RPMI8226 (cell line): ENCODE measurements around the gene PLEKHH1.

Source experiments
- DNase-seq: peaks from one replicate; pipeline ENCODE4 v3.0.0-alpha.2; 2015

Gene PLEKHH1

DNA sequence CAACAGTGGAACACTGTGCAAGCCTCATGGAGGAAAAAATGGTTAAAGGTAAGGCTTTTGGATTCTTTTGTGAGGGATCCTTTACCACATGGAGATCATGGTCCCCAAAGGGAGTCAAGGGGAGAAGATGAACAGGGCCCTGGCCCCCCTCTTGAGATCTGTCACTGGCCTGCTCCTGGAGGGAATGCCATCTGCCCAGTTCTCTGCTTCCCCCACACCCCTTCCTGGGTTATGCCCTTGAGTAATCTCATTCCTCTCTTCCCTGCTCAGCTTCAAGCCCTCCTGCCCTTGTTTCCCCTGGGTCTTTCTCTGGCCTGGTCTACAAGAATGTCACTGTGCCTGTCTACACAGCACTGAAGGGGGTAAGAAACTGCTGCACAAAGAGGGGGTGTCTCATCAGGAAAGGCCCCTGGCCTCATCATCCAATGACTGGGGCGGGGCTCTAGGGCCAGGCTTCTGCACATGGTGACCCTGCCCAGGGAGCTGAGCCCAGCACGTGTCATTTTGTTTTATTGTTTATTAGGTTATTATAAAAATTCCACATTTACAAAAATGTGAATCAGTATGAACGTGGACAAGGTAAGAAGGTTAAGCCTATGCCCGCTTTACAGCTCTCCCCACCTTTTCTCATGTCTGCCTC lies 36.7 kb downstream of the PLEKHH1 start:
- DNase-seq, result no peak

DNA sequence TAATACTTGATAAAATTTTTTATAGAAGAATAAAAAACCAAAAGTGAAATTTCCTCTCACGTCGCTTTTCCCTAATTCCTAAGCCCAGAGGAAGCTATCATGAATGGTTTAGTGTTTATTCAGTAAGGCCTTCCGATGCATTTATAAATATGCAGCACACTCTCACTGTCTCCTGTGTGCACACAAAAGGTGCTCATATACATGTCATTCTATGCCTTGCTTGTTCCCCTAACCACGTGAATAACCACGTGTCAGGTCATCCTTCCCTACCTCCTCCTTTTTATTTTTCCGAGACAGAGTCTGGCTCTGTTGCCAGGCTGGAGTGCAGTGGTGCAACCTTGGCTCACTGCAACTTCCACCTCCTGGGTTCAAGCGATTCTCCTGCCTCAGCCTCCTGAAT lies 37.4 kb downstream of the PLEKHH1 start:
- DNase-seq, result no peak

DNA sequence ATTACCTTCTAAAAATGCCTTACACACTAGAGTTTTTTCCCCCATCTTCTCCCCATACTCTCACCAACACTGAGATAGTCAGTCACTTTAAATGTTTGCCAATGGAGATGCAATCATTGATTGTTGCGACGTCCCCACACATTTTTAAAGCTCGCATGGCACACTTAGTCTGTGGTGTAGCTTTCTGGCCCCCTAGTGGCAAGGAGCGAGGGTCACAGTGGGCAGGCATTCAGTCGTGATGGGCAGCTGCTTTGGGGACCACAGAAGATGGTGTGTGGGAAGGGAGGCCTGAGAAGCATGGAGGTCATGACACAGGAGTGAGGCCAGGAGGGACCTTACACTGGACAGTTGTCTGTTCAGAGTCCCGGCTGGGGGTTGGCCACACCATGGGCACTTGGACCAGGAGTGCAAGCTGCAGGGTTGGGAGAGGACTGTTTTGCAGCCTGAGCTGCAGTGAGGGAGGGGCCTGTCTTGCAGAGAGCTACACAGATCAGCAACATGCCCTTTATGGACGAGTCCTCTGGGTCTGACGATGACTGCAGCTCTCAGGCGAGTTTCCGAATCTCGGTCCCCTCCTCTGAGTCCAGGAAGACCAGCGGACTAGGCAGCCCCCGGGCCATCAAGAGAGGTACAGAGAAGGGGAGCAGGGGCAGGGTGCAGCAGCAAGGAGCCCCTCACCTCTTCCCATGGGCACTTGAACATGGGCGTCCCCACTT lies 38.3 kb downstream of the PLEKHH1 start:
- peak; percentile 59 for DNase-seq

DNA sequence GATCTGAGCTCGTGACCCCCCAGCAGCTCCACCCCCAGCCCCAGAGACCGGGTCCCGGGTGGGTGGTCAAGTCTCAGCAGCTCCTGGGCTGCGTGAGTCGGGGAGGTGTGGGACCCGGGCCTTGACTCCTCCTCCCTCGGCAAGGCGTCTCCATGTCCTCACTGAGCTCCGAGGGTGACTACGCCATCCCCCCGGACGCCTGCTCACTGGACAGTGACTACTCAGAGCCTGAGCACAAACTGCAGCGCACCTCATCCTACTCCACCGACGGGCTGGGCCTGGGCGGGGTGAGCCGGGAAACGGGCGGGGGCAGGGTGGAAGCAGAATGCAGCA lies 38.9 kb downstream of the PLEKHH1 start:
- no peak for DNase-seq

DNA sequence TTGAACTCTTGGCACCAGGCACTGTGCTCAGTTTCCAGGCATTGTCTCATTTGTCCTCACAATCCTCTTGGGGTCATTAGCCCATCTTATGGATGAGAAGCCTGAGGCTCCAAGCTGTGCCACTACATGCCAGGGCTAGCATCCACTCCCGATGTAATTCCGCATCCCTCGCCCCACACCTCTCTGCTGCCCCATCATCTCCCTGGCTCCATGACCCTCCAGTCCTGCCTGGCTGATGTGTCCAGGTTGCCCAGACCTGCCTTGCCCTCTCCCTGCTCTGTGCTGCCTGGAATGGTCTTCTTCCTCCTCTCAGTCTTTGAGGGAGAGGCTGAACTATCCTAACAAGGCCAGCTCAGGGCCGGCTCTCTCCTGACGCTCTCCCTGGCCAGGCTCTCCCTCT lies 39.5 kb downstream of the PLEKHH1 start:
- no peak for DNase-seq

DNA sequence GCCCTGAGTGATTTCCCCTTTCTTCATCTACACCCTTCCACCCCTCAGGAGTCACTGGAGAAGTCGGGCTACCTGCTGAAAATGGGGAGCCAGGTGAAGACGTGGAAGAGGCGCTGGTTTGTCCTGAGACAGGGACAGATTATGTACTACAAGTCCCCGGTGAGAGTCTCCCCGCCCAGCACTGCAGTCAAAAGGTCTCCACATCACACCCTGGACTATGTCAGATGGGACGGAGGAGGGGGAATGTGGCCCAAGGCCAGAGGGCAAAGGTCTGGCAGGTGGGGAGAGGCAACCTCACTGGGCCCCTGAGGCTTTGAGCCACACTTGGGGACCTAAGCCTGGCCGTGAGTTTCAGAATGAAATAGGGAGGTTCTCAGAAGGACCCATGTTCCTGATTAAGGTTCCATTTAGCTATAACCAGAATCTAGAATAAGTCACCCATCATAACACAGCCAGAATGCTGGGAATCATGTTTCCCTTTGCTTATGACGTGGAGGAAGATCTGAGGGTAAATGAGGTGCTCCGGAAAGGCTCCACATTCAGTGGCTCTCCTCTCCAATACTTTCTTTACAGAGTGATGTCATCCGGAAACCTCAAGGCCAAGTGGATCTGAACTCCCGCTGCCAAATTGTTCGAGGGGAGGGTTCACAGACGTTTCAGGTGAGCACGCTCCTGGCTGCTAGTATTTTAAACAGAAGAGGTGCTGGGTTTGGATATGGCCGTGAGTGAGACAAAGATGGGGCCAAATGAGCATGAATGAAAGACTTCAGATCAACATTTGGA lies 40.3 kb downstream of the PLEKHH1 start:
- DNase-seq, result no peak

DNA sequence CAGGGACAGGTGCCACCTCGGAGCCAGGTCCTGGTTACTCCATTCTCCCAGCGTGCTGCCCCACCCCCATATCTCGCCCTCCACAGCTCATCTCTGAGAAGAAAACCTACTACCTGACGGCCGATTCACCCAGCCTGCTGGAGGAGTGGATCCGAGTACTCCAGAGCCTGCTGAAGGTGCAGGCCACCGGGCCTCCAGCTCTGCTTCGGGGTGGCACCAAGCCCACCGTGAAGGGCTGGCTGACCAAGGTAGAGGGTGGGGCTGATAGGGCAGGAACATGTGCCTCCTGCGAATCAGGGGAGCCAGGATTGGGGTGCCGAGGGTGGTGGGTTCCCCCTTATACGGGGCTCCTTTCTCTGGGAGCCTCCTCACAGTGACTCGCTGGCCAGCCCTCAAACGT lies 41.1 kb downstream of the PLEKHH1 start:
- DNase-seq, result no peak

DNA sequence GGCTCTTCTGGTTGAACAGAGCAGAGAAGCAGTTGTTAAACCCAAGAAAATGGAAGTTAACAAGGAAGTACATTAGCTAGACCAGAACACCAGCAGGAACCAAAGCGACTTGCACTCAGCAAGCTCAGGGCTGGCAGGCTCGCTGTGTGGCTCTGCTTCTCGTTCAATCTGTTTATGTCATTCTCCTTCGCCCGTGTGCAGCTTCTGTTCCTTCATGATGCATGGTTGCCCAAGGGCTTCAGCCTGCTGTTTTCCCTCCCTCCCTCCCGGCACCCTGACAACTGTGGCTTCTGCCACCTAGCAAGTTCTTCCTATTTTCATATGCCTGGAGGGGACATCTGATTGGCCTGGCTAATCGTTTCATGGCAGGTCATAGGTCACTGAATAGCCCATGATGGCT lies 41.7 kb downstream of the PLEKHH1 start:
- DNase-seq, result no peak

DNA sequence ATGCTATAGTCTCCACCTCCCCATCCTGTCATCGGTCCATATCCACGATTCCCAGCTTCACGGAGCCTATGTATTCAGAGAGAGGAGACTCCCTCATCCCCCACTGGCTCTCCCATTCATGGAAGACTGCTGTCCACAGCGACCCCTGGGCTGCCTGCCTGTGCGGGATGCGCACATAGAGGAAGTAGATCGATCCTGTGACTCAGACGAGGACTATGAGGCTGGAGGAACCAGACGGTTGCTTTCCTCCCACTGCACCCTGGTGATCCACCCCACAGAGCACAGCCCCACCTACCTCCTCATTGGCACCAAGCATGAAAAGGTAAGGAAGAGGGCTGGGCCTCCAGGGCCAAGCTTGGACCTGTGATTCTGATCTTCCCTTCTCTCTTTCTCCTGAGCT lies 42.6 kb downstream of the PLEKHH1 start:
- no peak for DNase-seq

DNA sequence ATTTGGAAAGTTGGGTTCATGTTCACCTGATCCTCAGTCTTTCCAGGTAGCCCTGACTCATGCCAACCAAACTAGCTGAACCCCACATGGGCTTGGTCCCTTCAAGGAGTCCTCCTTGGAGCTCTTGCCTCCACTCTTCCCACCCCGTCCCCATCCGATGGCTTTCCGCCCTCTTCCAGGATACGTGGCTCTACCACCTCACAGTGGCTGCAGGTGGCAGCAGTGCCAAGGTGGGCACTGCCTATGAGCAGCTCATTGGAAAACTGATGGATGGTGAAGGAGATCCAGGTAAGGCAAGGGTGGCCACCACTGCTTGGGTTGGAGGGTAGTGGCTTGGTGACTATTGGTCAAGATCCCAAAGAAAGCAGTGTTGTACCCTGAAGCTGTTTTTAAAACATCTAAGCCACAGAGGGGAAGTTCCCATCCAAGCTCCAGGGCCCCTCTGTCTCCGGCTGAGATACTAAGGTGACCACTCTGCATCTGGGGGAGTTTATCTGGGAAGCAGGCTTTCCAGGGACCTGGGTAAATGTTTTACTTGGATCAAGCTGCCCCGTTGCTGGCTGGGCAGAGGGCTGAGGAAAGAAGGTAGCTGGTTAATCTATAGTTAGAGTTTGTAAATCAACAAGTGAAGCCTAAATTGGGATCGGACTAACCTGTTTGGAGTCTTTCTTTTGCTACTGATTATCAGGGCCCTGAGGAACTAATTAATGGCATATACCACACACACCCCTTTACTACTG lies 43.3 kb downstream of the PLEKHH1 start:
- DNase-seq, result no peak

DNA sequence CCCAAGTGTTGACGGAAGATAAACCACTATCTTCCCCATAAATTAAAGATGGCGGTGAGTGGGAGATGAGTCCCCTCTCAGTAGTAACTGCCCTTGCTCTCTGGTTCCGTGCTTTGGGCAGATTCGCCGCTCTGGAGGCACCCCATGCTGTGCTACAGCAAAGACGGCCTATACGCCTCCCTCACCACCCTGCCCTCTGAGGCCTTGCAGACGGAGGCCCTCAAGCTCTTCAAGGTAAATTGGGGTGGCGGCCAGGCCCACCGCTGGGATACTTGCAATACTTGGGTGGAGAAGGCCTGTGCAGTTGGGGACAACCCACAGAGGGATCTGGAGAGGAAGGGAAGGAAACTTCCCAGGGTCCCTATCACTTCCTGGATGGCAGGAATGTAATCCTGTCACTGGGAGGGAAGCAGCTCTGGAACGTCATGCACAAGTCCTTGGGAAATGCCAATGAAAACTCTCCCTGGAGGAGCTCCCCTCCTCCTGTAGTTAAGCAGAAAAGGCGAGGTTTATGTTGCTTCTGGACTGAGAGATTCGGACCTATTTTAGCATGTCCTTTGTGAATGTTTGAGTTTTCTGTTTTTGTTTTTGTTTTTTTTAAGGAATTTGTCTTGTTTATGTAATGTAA lies 44.2 kb downstream of the PLEKHH1 start:
- DNase-seq, result no peak

DNA sequence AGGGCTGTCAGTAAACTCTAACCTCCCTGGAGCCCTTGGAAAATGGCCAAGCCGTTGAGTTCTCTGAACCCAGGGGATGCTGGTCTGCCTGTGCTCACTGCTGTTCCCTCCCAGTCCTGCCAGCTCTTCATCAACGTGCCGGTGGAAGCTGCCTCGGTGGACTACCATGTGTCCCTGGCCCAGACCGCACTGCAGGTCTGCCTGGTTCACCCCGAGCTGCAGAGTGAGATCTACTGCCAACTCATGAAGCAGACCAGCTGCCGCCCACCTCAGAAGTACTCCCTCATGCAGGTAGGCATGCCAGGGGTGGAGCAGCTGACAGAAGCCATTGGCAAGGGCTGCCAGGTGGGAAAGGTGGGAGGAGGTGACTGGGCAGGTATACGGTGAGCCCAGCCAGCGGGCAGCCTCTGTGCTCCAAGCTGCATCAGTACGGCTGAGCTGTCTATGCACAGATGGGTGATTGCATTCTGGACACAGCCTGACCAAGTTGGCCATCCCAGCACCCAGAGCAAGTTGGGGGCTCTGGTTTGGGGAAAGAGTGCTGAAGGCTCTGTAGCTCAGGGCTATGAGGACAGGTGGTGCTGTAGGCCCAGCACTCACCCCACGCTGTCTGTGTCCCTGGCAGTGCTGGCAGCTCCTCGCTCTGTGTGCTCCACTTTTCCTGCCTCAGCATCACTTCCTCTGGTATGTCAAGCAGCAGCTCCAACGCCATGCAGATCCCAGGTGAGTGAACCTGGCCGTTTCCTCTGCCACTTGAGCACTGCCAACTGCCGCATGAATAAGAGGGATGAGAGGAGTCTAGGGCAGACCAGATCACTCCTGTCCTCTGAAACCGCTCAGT lies 45.0 kb downstream of the PLEKHH1 start:
- no peak for DNase-seq

DNA sequence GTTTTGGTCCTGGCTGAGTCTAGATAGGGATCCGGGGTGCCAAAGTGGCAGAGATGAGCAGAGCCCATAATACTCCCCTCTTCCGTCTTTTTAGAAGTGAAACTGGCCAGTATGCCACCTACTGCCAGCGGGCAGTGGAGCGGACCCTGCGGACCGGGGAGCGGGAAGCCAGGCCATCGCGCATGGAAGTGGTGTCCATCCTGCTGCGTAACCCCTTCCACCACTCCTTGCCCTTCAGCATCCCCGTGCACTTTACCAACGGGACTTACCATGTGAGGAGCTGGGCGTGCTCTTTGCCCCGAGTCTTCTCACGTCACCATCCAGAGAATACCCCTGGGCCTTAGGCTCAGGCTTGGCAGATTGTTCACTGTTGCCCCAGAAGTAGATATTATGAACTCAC lies 46.0 kb downstream of the PLEKHH1 start:
- no peak for DNase-seq

DNA sequence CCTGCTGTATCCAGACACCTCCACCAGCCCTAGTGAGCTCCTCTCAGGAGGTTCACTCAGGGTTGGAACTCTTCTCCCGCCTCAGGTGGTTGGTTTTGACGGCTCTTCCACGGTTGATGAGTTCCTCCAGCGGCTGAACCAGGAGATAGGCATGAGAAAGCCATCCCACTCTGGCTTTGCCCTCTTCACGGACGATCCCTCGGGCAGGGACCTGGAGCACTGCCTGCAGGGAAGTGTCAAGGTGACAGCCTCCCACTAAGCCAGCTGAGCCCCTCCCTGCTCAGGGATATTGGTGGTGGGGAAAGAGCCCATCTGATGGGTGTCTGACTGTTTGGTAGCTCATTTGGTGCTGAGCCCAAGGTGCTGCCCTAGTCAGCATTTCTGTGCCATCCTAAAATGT lies 46.5 kb downstream of the PLEKHH1 start:
- DNase-seq, result no peak

DNA sequence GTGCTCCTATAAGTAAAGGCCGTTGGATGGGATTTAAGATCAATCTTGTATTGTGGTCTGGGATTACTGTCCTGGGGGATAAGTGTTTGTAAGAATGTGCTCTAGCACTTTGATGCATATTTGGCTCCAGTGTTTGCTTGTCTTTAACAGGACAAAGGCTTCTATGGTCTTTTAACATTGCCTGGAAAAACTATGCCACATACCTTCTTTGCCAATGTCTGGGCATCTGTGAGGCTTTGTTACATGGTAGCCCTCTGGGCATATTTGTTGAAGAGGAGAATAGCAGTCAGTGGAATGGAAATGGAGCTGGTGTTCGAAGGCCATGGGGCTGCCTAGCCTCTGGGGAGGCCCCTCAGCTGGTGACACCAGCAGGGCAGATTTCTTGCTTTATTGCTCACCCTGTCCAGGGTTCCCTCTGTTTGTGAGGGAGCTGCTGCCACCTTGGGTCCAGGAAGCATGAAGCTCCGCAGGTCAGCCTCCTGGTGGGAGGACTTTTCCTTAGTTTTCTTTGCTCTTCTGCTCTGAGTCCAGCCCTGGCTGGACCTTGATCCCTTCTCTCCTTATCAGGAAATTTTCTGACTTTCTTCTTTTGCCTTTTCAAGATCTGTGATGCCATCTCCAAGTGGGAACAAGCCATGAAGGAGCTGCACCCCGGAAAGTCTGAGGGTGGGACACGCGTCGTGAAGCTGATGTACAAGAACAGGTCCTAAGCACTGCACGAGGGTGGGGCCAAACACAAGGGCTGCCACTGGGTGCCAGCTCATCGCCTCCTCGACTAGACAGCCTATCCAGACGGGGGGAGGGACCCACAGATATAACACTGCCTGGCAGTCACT lies 47.5 kb downstream of the PLEKHH1 start:
- no peak for DNase-seq

DNA sequence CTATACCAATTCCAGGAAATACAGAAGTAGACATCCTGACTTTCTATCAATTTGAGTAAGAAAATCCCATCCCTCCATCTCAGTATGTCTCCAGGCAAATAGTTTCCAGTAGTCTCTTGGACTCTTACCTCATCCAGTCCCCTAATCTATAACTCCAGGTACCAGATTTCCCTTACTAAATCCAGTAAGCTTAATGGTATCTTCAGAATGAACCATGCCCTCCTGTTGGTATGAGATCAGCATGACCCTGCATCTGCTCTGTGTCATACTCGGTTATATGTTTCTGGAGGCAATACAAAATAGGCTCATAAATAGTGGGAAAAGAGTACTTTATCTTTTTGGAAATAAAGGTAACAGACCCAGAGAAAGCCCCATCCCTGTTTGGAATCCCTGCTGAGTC lies 48.6 kb downstream of the PLEKHH1 start:
- no peak for DNase-seq

DNA sequence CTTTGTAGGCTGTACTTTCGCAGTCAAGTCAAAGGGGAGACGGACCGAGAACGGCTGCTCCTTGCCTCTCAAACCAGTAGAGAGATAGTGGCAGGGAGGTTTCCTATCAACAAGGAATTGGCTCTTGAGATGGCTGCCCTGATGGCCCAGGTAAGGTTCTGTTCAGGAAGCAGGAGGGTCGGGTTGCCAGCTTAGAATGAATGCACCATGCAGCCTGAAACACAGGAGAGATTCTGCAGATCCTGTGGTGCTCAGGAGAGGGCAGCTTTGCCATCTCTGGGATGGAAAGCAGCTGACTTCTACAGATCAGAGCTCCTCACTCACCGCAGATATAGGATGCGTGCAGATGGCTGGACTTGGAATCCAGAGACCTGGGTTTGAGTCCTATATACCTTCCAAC lies 49.0 kb downstream of the PLEKHH1 start:
- no peak for DNase-seq

DNA sequence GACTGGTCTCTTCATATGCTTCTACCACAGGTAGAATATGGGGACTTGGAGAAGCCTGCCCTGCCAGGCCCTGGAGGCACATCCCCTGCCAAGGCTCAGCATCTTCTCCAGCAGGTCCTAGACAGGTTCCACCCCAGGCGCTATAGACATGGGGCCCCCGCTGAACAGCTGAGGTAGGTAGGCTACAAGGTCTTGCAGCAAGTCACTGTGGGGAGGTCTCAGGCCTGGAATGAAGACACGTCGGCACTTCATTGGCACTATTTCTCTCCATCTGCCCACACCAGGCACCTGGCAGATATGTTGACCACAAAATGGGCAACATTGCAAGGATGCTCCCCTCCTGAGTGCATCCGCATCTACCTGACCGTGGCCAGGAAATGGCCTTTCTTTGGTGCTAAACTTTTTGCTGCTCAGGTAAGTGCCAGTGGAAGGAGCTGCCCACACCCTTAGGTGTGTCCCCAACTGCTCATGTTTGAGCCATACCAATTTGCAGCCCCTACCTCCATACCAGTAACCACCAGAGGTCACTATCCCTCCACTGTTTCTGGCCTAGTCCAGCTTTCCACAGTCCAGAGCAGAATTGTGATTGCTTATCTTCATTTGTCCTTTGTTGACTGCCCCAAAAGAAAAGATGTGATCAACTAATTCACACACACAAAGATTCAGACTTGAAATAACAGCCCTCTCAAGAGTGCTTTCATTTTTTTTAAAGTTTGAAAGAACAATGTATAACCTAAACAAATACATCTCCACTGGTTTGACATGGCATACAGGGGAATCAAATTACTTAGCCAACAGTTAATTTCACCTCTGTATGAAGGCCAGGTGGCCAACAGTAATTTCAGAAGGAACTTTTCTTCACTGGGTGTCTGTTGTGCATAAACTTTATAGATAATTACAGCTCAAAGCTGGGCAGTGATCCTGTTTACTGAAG lies 50.9 kb downstream of the PLEKHH1 start:
- peak; percentile 50 for DNase-seq

DNA sequence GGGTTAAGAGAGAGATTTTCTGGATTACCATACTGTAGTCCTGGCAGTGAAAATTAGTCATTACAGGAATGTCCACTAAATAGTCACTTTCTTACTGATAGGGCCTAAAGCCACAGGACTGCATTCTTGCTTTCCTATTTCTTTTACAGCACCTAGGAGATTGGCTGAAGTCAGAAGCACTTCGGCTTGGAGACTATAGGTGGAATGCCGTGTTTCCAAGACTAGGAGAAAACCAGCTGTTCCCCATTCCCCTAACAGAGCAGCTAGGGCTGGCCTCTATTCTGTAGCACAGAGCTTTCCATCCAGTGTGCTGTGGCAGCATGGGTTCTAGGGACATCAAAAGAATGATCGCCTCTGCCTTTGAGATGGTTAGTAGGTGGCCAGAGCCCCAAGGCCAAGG lies 51.9 kb downstream of the PLEKHH1 start:
- DNase-seq, result no peak

DNA sequence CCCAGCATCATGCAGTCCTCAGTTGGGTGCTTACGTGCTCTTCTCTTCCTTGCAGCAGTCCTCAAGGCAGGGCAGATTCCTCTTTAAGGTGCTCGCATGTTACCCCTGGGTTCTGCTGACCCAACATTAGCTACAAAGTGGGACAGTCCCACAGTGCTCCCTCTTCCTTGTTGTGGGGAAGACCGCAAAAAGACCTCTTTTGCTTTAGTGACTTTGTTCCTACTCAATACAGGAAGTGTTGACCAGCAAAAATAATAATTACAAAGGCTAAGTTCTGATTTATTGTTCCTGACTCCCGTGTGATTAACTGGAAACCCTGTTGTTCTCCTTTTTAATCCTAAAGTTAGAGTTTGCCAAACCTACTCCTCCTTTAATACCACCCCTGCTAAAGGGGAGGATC lies 53.3 kb downstream of the PLEKHH1 start:
- no peak for DNase-seq
